Central memory CD8-positive, alpha-beta T cell (primary cell): ENCODE data around the gene CELA1.

Experiments
- ATAC-seq: fragments of 150-1000 bp; cut with Tn5 transposase; replicated peaks from 2 replicates; pipeline ENCODE4 v1.10.0; 2022; ENCODE audit warnings: mild to moderate bottlenecking, moderate FRiP score, moderate number of reproducible peaks; ENCODE audit not compliant: poor library complexity, severe bottlenecking; ENCODE audit errors: extremely low read depth
- DNase-seq, 2 donors: peaks; one replicate each; pipeline ENCODE4 v3.0.0; 2021; ENCODE audit warnings: low spot score in 2 of 2
- H3K27ac Mint-ChIP-seq: one replicate; pipeline ENCODE4 v1.8.0; 2022; ENCODE audit warnings: low read depth, mild to moderate bottlenecking, moderate library complexity, mixed read lengths
- H3K27me3 Mint-ChIP-seq: one replicate; pipeline ENCODE4 v1.8.0; 2022; ENCODE audit warnings: mixed read lengths
- H3K36me3 Mint-ChIP-seq: one replicate; pipeline ENCODE4 v1.8.0; 2022; ENCODE audit warnings: mild to moderate bottlenecking, moderate library complexity, mixed read lengths; ENCODE audit not compliant: insufficient read depth
- H3K4me1 Mint-ChIP-seq: one replicate; pipeline ENCODE4 v1.8.0; 2022; ENCODE audit warnings: mixed read lengths
- H3K4me3 Mint-ChIP-seq: one replicate; pipeline ENCODE4 v1.8.0; 2022; ENCODE audit warnings: mild to moderate bottlenecking, moderate library complexity, mixed read lengths
- H3K9me3 Mint-ChIP-seq: one replicate; pipeline ENCODE4 v1.8.0; 2022; ENCODE audit warnings: mixed read lengths

Gene CELA1

GRCh38 chr12:51370667-51371066 lies 24.2 kb upstream of the CELA1 start:
- peaks cover 22% of the 10 kb centered on the region for H3K36me3 Mint-ChIP-seq
- H3K27me3 Mint-ChIP-seq, result no peaks in the 10 kb centered on the region

DNA sequence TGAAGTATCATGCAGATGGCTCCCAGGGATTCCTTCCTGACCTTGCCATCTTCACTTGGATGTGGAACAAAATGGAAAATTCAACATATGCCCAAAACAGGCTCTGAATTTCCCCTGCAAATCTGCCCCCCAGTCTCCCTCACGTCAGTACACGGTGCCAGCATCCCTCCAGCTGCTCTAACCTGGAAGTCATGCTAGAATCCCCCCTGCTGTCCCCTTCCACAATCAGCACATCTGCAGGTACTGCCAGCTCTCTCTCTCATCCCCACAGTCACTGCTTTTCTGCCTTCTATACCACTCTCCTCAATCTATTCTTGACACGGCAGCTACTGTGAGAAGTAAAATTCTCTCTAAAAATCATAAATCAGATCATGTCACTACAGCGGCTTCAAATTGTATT lies 23.1 kb upstream of the CELA1 start:
- Mint-ChIP-seq H3K9me3 (no peaks in the 10 kb centered on the region), H3K36me3 (peaks cover 17% of the 10 kb centered on the region), H3K4me1 (peaks cover 29% of the 10 kb centered on the region), H3K4me3 (peak overlapping the region; percentile 67), H3K27ac (peak overlapping the region; percentile 84), H3K27me3 (no peaks in the 10 kb centered on the region)
- no peak for DNase-seq
- no peak for ATAC-seq

More at GRCh38 chr12:51370667-51371066, 24.2 kb upstream of the CELA1 start:
- Mint-ChIP-seq H3K4me1 (peaks cover 29% of the 10 kb centered on the region), H3K27ac (no peak overlapping the region), H3K4me3 (no peak overlapping the region), H3K9me3 (no peaks in the 10 kb centered on the region)
- DNase-seq (no peak), ATAC-seq (no peak)

GRCh38 chr12:51368640-51369517 lies 22.4 kb upstream of the CELA1 start:
- peak; percentile 72 to 92 for DNase-seq
- Mint-ChIP-seq H3K9me3 (no peaks in the 10 kb centered on the region), H3K4me3 (peak overlapping the region; percentile 67), H3K4me1 (peaks cover 29% of the 10 kb centered on the region), H3K27me3 (no peaks in the 10 kb centered on the region), H3K27ac (peak overlapping the region; percentile 84), H3K36me3 (peaks cover 17% of the 10 kb centered on the region)
- peak; percentile 95 for ATAC-seq

DNA sequence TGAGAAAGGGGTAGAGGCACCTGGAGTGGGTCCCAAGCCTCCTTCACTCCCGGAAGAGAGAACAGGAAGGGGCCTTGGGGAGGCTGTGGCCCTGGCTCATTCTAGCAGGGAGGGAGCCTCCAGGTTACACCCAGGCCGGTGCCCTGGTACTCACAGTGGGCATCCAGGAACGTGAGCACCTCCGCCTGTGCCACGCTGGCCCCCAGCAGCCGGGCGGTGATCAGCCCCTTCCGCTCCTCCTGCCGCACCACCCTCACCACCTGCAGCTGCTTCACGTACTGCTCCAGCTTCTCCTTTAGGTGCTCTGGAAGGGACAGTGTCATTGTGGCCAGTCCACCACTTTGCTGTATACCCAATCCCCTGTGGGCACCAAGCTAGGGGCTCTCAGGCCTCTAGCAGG lies 18.8 kb upstream of the CELA1 start:
- DNase-seq, result no peak
- no peaks in the 10 kb centered on the region for H3K27me3 Mint-ChIP-seq
- ATAC-seq, result no peak
- no peak overlapping the region for H3K27ac Mint-ChIP-seq
- peaks cover 11% of the 10 kb centered on the region for H3K36me3 Mint-ChIP-seq
- H3K9me3 Mint-ChIP-seq, result no peaks in the 10 kb centered on the region
- H3K4me1 Mint-ChIP-seq, result peaks cover 18% of the 10 kb centered on the region
- no peak overlapping the region for H3K4me3 Mint-ChIP-seq

- DNase-seq (no peak), ATAC-seq (no peak)
- H3K4me1 Mint-ChIP-seq, result peaks cover 6% of the 10 kb centered on the region
- peak overlapping the region; percentile 44 for H3K27ac Mint-ChIP-seq
- H3K9me3 Mint-ChIP-seq, result no peaks in the 10 kb centered on the region
- peaks cover 8% of the 10 kb centered on the region for H3K36me3 Mint-ChIP-seq
- no peak overlapping the region for H3K4me3 Mint-ChIP-seq
- H3K27me3 Mint-ChIP-seq, result no peaks in the 10 kb centered on the region
These were observed 17.5 kb upstream of the CELA1 start for GRCh38 chr12:51364001-51364400.

GRCh38 chr12:51362747-51363342 lies 16.4 kb upstream of the CELA1 start:
- DNase-seq (no peak), ATAC-seq (no peak)
- H3K27me3 Mint-ChIP-seq, result no peaks in the 10 kb centered on the region
- no peaks in the 10 kb centered on the region for H3K9me3 Mint-ChIP-seq
- H3K4me1 Mint-ChIP-seq, result no peaks in the 10 kb centered on the region
- peaks cover 4% of the 10 kb centered on the region for H3K36me3 Mint-ChIP-seq
- no peak overlapping the region for H3K4me3 Mint-ChIP-seq
- no peak overlapping the region for H3K27ac Mint-ChIP-seq

DNA sequence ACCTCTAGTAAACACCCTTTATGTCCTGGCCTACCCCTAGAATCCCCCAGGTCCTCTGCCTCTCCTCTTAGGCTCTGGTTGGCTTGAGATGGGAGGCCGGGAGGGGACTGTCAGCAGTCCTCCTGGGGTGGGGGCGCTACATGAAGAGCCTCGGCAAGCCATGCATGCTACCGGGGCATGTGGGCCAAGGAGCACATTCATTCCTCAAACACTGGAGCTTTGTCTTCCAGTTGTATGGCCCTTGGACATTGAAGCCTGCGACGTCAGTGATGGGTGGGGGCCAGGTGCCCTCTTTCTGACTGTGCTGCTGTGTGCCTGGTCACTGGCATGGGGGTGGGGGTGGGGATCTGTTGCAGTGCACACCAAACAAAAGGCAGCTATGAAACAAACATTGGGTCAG lies 15.8 kb upstream of the CELA1 start:
- no peak overlapping the region for H3K27ac Mint-ChIP-seq
- no peak overlapping the region for H3K4me3 Mint-ChIP-seq
- DNase-seq (no peak), ATAC-seq (no peak)
- no peaks in the 10 kb centered on the region for H3K4me1 Mint-ChIP-seq
- H3K9me3 Mint-ChIP-seq, result no peaks in the 10 kb centered on the region
- H3K36me3 Mint-ChIP-seq, result peaks cover 4% of the 10 kb centered on the region
- no peaks in the 10 kb centered on the region for H3K27me3 Mint-ChIP-seq

- DNase-seq (no peak), ATAC-seq (no peak)
- no peak overlapping the region for H3K4me3 Mint-ChIP-seq
- peaks cover 6% of the 10 kb centered on the region for H3K36me3 Mint-ChIP-seq
- no peaks in the 10 kb centered on the region for H3K27me3 Mint-ChIP-seq
- H3K9me3 Mint-ChIP-seq, result no peaks in the 10 kb centered on the region
- no peaks in the 10 kb centered on the region for H3K4me1 Mint-ChIP-seq
- H3K27ac Mint-ChIP-seq, result no peak overlapping the region
These were observed 14.9 kb upstream of the CELA1 start for GRCh38 chr12:51361161-51362016.

DNA sequence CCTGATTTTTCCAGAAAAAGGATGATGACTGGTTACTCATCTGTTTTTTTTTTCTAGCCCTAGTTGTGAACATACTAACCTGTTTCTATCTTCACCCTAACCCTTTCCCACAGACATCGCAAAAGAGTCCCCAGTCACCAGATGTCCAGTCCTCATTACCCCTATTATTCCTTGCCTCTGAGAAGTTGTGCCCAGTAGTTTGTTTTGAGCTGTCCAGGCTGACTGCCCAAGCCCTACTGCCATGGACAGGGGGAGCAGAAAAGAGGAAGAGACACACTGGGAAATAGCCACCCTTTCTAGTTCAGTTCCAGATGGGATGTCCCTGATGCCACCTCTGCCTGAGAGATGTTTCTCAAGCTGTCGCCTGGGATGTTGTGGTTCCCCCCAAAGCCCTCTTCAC lies 13.8 kb upstream of the CELA1 start:
- DNase-seq (no peak), ATAC-seq (no peak)
- no peak overlapping the region for H3K27ac Mint-ChIP-seq
- no peaks in the 10 kb centered on the region for H3K9me3 Mint-ChIP-seq
- H3K36me3 Mint-ChIP-seq, result peaks cover 4% of the 10 kb centered on the region
- no peaks in the 10 kb centered on the region for H3K4me1 Mint-ChIP-seq
- H3K4me3 Mint-ChIP-seq, result no peak overlapping the region
- no peaks in the 10 kb centered on the region for H3K27me3 Mint-ChIP-seq

- H3K36me3 Mint-ChIP-seq, result peaks cover 4% of the 10 kb centered on the region
- no peaks in the 10 kb centered on the region for H3K9me3 Mint-ChIP-seq
- peak overlapping the region; percentile 16 for H3K27ac Mint-ChIP-seq
- no peaks in the 10 kb centered on the region for H3K4me1 Mint-ChIP-seq
- no peak overlapping the region for H3K4me3 Mint-ChIP-seq
- H3K27me3 Mint-ChIP-seq, result no peaks in the 10 kb centered on the region
- DNase-seq (no peak), ATAC-seq (no peak)
These were observed 13.4 kb upstream of the CELA1 start for GRCh38 chr12:51359851-51360250.

- Mint-ChIP-seq H3K36me3 (peaks cover 6% of the 10 kb centered on the region), H3K27ac (peak overlapping the region; percentile 16), H3K4me3 (no peak overlapping the region), H3K27me3 (no peaks in the 10 kb centered on the region), H3K9me3 (no peaks in the 10 kb centered on the region), H3K4me1 (no peaks in the 10 kb centered on the region)
- DNase-seq (no peak), ATAC-seq (no peak)
These were observed 12.0 kb upstream of the CELA1 start for GRCh38 chr12:51358496-51358895.

DNA sequence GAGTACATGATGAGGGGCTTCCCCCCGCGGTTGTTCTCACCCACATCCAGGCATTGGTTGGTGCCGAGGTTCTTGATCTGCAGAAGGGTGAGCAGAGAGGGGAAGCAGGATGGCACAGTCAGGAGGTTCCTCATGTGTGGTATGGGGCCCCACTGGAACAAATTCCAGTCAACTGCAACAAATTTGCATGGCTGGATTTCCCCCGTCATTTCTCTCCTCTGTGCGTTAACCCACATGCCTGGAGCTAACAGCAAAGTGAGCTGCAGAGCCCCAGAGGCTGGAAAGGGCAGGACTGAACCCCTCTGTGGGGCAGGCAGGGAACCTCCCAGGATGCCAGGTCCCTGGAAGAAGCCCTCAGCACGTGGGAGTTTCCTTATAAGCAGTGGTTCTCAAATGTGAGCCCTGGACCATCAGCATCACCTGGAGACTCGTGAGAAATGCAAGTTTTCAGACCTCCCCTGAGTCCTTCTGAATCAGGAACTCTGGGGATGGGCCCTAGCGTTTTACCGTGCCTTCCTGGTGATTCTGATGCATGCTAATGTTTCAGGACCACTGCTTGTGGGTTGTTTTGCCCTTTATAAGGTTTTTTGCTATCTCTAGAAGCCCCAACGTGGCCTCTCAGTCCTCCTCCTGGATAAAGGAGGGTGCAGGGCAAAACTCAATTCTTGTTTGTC lies 11.0 kb upstream of the CELA1 start:
- no peak overlapping the region for H3K27ac Mint-ChIP-seq
- no peak for DNase-seq
- peaks cover 4% of the 10 kb centered on the region for H3K36me3 Mint-ChIP-seq
- no peak overlapping the region for H3K4me3 Mint-ChIP-seq
- H3K4me1 Mint-ChIP-seq, result no peaks in the 10 kb centered on the region
- H3K27me3 Mint-ChIP-seq, result no peaks in the 10 kb centered on the region
- H3K9me3 Mint-ChIP-seq, result no peaks in the 10 kb centered on the region
- ATAC-seq, result no peak
